Measurements from ENCODE around the gene KIRREL3. TPM values are rescaled to one million over a fixed set of nuclear protein-coding genes. Genes with fewer than 3 reads are reported as not detected.

The KIRREL3 gene
- not detected in 2 replicates for total RNA-seq

DNA sequence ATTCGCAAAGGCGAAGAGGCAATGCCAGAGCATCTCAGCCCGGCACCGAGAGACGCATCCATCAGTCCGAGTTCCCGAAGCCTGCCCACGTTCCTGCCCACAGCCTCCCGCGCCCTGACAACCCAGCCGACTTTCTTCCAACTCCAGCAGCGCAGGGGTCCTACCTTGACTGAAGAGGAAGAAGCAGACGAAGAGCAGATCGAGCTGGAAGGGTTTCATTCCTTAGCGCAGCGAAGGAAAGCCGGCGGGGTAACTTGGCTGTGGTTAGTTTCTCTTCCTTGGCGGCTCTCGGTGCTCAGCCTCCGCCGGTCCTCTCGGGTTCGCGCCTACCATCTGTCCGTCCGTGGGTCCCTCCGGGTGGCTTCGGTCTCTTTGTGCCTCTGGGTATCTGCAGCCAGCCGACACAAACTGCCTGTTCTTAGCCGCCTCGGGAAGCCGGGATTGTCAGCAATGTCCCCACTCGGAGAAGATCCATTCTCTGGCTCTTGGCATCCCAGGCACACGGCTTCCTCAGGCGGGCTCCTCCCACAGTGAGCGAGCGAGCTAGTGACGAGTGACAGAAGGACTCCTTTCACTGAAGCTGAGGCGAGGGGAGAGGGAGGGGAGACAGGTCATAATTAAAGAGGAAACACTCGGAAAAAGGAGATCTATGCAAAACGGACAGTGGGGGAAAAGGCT lies at the start of gene KIRREL3:
TSS of gene KIRREL3 (minus strand) at position 480 of the 678 bp plus-strand sequence.
- Mint-ChIP-seq H3K27me3 (peaks cover 22% of the 10 kb centered on the region), H3K4me3 (no peak within 1 kb of the TSS), H3K36me3 (ENCODE audit: low read depth) (no peaks in the 10 kb centered on the region), H3K27ac (no peak within 1 kb of the TSS), H3K4me1 (no peaks in the 10 kb centered on the region), H3K9me3 (no peaks in the 10 kb centered on the region)
- intact Hi-C loops (cut with micrococcal nuclease): no loop called here
- no peak for DNase-seq

DNA sequence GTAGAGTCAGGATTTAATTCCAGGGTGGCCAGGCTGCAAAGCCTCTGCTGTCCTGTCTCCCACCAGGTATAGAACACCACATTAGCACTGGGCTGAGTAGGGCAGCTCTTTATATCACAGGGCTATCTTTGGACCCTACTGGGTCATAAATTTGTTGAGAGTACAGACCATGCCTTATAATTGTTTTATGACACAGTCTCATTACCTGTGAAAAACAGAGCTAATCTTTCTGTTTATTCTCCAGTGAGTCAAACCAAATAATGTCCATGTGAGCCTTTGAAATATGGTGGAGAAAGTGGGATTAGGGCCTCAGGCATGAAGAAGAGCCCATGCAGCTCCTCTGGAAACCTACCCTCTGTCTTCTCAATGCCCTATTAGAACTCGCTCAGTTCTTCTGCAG lies 49.6 kb upstream of the KIRREL3 start:
- no peak for DNase-seq
- H3K9me3 Mint-ChIP-seq: no peaks in the 10 kb centered on the region
- H3K27me3 Mint-ChIP-seq: no peaks in the 10 kb centered on the region
- intact Hi-C loops (cut with micrococcal nuclease): no loop called here
- H3K36me3 Mint-ChIP-seq (ENCODE audit: low read depth): no peaks in the 10 kb centered on the region
- no peak overlapping the region for H3K4me3 Mint-ChIP-seq
- no peak overlapping the region for H3K27ac Mint-ChIP-seq
- H3K4me1 Mint-ChIP-seq: no peaks in the 10 kb centered on the region

DNA sequence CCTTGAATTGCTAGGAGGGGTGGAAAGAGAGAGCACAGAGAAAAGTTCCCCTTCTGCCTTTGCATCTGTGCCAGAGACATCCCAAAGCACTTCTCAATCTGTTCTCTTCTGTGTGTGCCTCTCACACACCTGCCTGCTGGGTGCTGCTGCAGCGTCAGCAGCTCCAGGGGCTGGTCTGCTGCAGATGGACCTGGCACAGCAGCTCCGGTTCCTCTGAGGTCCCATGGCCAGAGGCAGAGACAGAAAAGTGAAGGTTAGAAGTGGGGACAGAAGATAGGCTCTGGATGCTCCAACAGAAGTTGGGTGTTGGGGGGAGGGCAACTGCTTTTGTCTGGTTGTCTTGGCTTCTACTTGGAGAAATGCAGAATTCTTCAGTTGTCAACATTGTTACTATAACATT lies 48.9 kb upstream of the KIRREL3 start:
- no peaks in the 10 kb centered on the region for H3K36me3 Mint-ChIP-seq (ENCODE audit: low read depth)
- H3K4me3 Mint-ChIP-seq: no peak overlapping the region
- H3K9me3 Mint-ChIP-seq: no peaks in the 10 kb centered on the region
- no peak for DNase-seq
- intact Hi-C loops (cut with micrococcal nuclease): no loop called here
- no peaks in the 10 kb centered on the region for H3K27me3 Mint-ChIP-seq
- H3K27ac Mint-ChIP-seq: no peak overlapping the region
- H3K4me1 Mint-ChIP-seq: no peaks in the 10 kb centered on the region

DNA sequence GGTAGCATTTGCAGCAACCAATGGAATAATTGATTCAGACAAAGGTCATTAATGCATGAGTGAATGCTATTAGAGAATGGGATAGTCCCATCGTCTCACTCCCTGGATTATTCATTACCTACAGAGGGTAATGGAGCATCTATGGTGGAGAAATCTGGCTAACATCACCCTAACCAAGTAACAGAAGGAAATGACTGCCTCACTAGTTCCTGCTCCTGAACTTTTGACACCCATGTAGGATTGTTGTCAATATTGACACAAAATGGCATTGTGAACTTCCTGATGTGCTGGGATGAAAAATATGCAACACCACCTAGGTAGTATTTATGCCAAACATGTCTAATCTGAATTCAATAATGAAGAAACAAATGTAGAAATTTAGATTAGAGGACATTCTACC lies 44.0 kb upstream of the KIRREL3 start:
- Mint-ChIP-seq H3K27ac (no peak overlapping the region), H3K4me1 (no peaks in the 10 kb centered on the region), H3K36me3 (ENCODE audit: low read depth) (no peaks in the 10 kb centered on the region), H3K27me3 (no peaks in the 10 kb centered on the region), H3K9me3 (no peaks in the 10 kb centered on the region), H3K4me3 (no peak overlapping the region)
- no peak for DNase-seq
- intact Hi-C loops (cut with micrococcal nuclease): no loop called here

DNA sequence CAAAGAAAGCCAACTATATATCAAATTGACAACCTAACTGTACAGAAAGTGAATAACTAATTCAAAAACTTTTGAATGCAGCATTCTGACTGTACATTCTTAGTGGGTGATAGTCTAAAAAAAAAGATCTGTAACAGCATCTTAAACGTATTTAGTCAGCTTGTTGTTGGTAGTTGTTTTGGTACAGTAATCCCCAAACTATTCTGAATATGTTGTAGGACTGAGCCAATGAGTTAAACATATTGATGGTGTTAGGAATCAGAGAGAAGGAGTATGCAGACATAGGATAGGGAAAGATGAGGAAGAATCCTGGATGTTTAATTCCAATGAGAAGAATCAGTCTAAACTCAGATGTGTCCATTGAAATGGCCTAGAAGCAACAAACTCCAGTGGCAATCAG lies 41.9 kb upstream of the KIRREL3 start:
- Mint-ChIP-seq H3K4me3 (no peak overlapping the region), H3K27me3 (peaks cover 2% of the 10 kb centered on the region), H3K9me3 (no peaks in the 10 kb centered on the region), H3K4me1 (no peaks in the 10 kb centered on the region), H3K36me3 (ENCODE audit: low read depth) (no peaks in the 10 kb centered on the region), H3K27ac (no peak overlapping the region)
- intact Hi-C loops (cut with micrococcal nuclease): no loop called here
- DNase-seq: no peak

DNA sequence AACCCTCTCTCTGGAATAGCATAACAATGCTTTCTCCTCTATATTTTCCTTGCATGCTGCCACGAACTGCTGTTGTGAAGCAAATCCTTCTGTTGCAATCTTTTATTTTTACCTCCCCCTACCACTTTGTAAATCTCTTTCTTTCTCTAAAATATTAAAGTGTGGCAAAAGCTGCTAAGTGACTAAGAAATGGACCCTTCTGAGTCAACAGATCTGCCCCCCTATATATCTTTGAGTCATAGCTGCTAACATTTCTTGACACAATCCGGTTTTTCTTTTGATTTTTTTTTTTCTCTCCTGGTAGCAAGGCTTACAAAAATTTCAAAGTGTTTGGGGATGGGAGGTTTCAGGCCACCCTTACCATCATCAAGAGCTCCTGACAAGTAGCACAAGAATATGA lies 39.0 kb upstream of the KIRREL3 start:
- no peaks in the 10 kb centered on the region for H3K9me3 Mint-ChIP-seq
- intact Hi-C loops (cut with micrococcal nuclease): no loop called here
- peaks cover 2% of the 10 kb centered on the region for H3K27me3 Mint-ChIP-seq
- no peak overlapping the region for H3K27ac Mint-ChIP-seq
- no peak overlapping the region for H3K4me3 Mint-ChIP-seq
- no peaks in the 10 kb centered on the region for H3K4me1 Mint-ChIP-seq
- no peaks in the 10 kb centered on the region for H3K36me3 Mint-ChIP-seq (ENCODE audit: low read depth)
- DNase-seq: no peak

DNA sequence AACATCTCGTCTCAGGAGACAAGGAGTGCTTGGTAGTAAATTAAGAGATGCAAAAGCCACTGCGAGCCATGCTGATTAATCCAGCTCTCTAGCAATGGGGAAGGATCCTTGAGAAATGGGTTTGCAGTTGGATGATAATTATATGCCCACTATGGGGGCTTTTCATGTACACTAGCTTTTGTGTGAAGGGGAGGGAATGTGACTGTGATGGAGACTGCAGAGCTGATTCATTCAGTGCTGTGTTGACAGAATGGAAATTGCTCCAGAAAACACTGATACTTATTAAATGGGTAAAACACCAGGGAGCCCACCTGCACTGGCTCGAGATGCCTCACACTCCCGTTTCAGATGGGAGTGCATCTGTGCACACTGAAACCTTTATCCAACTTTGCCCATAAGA lies 37.0 kb upstream of the KIRREL3 start:
- H3K36me3 Mint-ChIP-seq (ENCODE audit: low read depth): no peaks in the 10 kb centered on the region
- intact Hi-C loops (cut with micrococcal nuclease): no loop called here
- H3K4me3 Mint-ChIP-seq: no peak overlapping the region
- DNase-seq: no peak
- peaks cover 3% of the 10 kb centered on the region for H3K9me3 Mint-ChIP-seq
- H3K27me3 Mint-ChIP-seq: peaks cover 2% of the 10 kb centered on the region
- H3K4me1 Mint-ChIP-seq: no peaks in the 10 kb centered on the region
- H3K27ac Mint-ChIP-seq: no peak overlapping the region

DNA sequence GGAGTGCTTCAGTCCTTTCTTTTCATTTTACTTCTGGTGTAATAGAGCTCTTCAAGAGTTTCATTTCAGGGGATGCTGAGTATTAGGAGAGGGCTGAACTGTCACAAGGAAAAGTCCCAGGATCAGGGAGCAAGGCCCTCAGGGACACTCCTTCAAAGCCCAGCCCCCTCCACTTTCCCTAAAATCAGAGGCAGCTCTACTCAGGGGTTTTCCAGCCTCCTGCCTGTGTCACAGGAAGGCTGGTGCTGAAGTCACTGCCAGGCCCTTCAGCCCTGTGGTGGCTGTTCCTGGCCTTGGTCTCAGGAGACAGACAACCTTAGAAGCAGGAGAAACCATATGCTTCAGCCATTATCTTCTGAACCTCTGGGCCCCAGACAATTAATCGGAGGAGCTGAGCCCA lies 36.4 kb upstream of the KIRREL3 start:
- intact Hi-C loops (cut with micrococcal nuclease): no loop called here
- Mint-ChIP-seq H3K4me1 (no peaks in the 10 kb centered on the region), H3K4me3 (no peak overlapping the region), H3K9me3 (peaks cover 3% of the 10 kb centered on the region), H3K27ac (no peak overlapping the region), H3K36me3 (ENCODE audit: low read depth) (no peaks in the 10 kb centered on the region), H3K27me3 (peaks cover 2% of the 10 kb centered on the region)
- DNase-seq: no peak

DNA sequence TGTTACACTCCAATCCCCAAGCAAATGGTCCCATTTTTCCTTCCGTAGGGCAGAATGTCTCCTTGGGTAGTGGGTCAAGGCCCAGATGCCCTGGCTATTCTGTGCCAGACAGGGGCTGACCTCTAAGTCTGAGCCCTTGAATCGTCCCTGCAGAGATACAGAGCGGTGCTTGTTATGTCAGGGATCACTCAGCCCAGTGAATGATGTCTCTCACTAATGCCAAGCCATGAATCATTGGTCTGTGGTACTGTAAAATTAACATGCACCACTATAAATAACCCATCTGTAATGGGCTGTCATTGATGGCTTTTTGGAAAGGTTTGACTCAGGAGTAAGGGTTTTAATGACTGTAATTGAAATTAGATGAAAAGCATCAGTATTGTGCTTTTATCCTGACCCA lies 35.3 kb upstream of the KIRREL3 start:
- Mint-ChIP-seq H3K4me3 (no peak overlapping the region), H3K9me3 (peaks cover 3% of the 10 kb centered on the region), H3K27ac (no peak overlapping the region), H3K27me3 (peaks cover 2% of the 10 kb centered on the region), H3K36me3 (ENCODE audit: low read depth) (no peaks in the 10 kb centered on the region), H3K4me1 (no peaks in the 10 kb centered on the region)
- intact Hi-C loops (cut with micrococcal nuclease): no loop called here
- no peak for DNase-seq

DNA sequence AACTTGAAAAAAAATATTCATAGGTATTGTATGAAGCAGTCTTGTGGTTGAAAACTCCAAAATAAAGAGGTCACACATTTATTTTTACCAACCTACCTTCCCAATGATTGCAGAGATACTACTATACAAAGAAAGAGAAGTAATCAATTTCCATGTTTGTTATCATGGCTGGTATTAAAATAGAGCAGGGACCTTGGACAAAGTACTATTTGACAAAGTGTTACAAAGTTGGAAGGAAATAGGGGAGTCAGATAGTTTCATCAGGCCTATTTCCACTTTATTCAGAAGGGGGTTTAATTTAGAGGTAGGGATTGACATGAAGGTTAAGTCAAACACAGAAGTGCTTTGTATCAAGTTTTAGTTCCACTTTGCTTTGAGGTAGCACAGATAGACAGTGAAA lies 34.4 kb upstream of the KIRREL3 start:
- no peaks in the 10 kb centered on the region for H3K4me1 Mint-ChIP-seq
- no peak for DNase-seq
- intact Hi-C loops (cut with micrococcal nuclease): no loop called here
- H3K27ac Mint-ChIP-seq: no peak overlapping the region
- peaks cover 3% of the 10 kb centered on the region for H3K9me3 Mint-ChIP-seq
- H3K36me3 Mint-ChIP-seq (ENCODE audit: low read depth): no peaks in the 10 kb centered on the region
- H3K27me3 Mint-ChIP-seq: peaks cover 2% of the 10 kb centered on the region
- H3K4me3 Mint-ChIP-seq: no peak overlapping the region

DNA sequence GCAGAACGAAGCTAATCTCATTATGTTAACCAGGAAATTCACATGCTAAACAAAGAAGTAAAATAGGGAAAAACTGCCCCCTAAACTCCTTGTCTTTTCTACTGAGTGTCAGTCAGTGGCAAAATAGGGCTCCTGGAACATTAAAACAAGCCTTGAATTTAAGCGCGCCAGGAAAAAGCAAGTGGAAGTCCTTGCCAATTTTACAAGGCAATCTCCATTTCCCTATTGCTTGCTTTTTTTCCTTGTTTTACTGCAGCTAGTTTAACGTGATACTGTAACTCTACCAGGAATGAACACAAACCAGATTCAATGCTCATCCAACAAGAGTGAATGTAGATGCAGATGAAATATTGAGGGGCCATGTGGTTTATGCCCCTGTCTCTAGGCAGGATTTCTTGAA lies 28.1 kb upstream of the KIRREL3 start:
- DNase-seq: no peak
- H3K27ac Mint-ChIP-seq: no peak overlapping the region
- no peak overlapping the region for H3K4me3 Mint-ChIP-seq
- intact Hi-C loops (cut with micrococcal nuclease): no loop called here
- no peaks in the 10 kb centered on the region for H3K36me3 Mint-ChIP-seq (ENCODE audit: low read depth)
- peaks cover 3% of the 10 kb centered on the region for H3K9me3 Mint-ChIP-seq
- H3K4me1 Mint-ChIP-seq: no peaks in the 10 kb centered on the region
- no peaks in the 10 kb centered on the region for H3K27me3 Mint-ChIP-seq

DNA sequence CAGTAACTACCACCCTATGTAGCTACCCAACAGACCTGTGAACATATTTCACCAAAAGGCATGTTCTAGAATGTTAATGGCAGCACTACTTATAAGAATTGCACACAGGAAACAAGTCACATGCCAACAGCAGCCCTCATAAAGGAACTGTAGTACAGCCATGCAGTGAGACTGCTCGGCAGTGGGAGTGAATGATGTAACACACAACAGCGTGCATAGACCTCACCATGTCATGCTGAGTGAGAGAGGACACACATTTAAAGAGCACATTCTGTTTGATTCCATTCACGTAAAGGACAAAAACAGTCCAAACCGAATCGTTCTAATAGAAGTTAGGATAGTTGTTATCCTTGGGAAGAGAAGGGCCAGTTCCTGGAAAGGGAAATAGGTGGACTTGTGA lies 27.2 kb upstream of the KIRREL3 start:
- DNase-seq: no peak
- Mint-ChIP-seq H3K9me3 (peaks cover 2% of the 10 kb centered on the region), H3K27ac (no peak overlapping the region), H3K27me3 (no peaks in the 10 kb centered on the region), H3K4me3 (no peak overlapping the region), H3K4me1 (no peaks in the 10 kb centered on the region), H3K36me3 (ENCODE audit: low read depth) (no peaks in the 10 kb centered on the region)
- intact Hi-C loops (cut with micrococcal nuclease): no loop called here

DNA sequence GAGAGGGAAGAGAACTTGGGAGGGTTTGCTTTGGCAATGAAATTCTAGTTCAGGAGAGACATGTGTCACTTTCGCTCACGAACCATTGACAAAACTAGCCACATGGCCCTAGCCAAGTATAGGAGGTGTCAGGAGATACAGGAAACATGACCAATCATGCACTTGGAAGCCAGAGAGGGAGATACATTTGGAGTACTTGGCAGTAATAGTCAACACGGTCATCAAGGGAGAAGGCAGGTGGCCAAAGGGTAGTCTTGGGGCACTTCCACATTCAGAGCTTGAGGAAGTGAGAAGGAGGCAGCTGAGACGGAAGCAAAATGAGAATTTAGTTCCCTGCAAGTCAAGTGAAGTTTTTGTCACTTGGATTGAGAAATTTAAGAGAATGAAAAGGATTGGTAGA lies 26.4 kb upstream of the KIRREL3 start:
- Mint-ChIP-seq H3K27ac (no peak overlapping the region), H3K9me3 (no peaks in the 10 kb centered on the region), H3K4me3 (no peak overlapping the region), H3K27me3 (no peaks in the 10 kb centered on the region), H3K36me3 (ENCODE audit: low read depth) (no peaks in the 10 kb centered on the region), H3K4me1 (no peaks in the 10 kb centered on the region)
- intact Hi-C loops (cut with micrococcal nuclease): no loop called here
- DNase-seq: no peak

DNA sequence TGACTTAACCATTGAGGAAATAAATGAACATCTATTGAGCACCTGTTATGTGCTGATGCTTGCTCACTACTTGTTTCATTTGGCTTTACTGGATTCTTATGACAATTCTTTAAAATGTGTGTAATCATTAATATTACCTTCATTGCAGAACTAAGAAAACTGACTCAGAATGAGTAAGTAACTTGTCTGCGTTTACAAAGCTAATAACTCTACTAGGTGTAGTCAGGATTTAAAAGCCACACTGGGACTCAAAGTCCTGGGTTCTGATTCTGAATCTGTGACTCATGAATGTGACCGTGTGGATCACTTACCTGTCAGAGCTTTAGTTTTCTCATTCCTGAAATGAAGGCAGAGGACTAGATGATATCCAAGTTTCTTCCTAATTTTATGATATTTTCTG lies 23.4 kb upstream of the KIRREL3 start:
- DNase-seq: no peak
- H3K27me3 Mint-ChIP-seq: no peaks in the 10 kb centered on the region
- H3K4me1 Mint-ChIP-seq: no peaks in the 10 kb centered on the region
- no peaks in the 10 kb centered on the region for H3K36me3 Mint-ChIP-seq (ENCODE audit: low read depth)
- no peaks in the 10 kb centered on the region for H3K9me3 Mint-ChIP-seq
- no peak overlapping the region for H3K27ac Mint-ChIP-seq
- intact Hi-C loops (cut with micrococcal nuclease): no loop called here
- no peak overlapping the region for H3K4me3 Mint-ChIP-seq

DNA sequence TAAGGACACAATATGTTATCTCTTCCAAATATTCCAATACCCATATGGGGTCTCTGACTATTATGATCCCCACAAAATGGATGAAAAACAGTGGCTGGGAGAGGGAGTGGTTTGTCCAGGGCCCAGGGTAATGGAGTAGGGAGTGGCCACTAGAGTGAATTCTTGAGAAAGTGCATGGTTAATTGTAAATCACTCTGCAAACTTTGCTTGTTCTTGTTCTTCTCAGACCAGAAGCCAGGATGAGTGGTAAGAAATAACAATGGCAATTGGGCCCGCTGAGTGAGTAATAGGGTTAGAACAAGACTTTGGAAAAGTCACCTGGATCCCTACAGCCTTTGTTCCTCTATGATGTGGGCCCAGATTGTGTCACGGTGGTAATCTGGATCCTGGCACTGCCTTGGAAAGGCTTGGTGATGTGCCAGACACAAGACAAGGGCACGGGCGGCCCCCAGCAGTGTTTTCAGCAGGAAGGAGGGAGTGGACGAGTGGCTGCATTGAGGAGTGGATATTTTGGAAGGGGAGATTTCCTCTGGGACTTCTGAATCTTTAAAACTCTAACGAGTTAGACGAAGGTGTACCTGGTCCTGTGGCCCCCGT lies 18.2 kb upstream of the KIRREL3 start:
- no peak for DNase-seq
- H3K4me3 Mint-ChIP-seq: no peak overlapping the region
- no peaks in the 10 kb centered on the region for H3K9me3 Mint-ChIP-seq
- no peaks in the 10 kb centered on the region for H3K4me1 Mint-ChIP-seq
- intact Hi-C loops (cut with micrococcal nuclease): no loop called here
- no peaks in the 10 kb centered on the region for H3K27me3 Mint-ChIP-seq
- no peaks in the 10 kb centered on the region for H3K36me3 Mint-ChIP-seq (ENCODE audit: low read depth)
- H3K27ac Mint-ChIP-seq: no peak overlapping the region

All from activated CD4-positive, alpha-beta T cell treated with anti-CD3 and anti-CD28 coated beads, Interleukin-2, amount 10 ng/mL, durations not matched to agents 24 days and 14 days (primary cell).